ENCODE measurements around the gene GPC5.
"Not testable (repeated sequence)": the region's sequence is repeated elsewhere in the genome, so short reads cannot be mapped to it uniquely, and the experiment has no call there.

GPC5 gene

DNA sequence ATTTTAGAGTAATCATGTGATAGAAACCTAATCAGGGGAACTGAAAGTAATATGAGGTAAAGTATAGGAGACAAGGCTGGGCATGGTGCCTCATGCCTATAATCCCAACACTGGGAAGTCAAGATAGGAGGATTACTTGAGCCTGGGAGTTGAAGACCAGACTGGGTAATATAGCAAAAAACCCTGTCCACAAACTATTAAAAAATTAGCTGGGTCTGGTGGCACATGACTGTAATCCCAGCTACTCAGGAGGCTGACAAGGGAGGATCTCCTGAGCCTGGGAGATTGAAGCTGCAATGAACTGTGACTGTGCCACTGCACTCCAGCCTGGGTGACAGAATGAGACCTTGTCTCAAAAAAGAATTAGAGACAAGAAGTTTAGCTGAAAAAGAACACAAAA lies 469.9 kb downstream of the GPC5 start:
- H3K9me3 Mint-ChIP-seq: no peaks in the 10 kb centered on the region
- no peaks in the 10 kb centered on the region for H3K27me3 Mint-ChIP-seq
- H3K4me1 Mint-ChIP-seq: no peaks in the 10 kb centered on the region
- H3K4me3 Mint-ChIP-seq: no peak overlapping the region
- no peaks in the 10 kb centered on the region for H3K36me3 Mint-ChIP-seq
- no peak for DNase-seq
- CTCF ChIA-PET: no interaction called here
- no peak overlapping the region for H3K27ac Mint-ChIP-seq

GRCh38 chr13:91878491-91878890 lies 480.1 kb downstream of the GPC5 start:
- Mint-ChIP-seq H3K27ac (no peak overlapping the region), H3K27me3 (no peaks in the 10 kb centered on the region), H3K9me3 (no peaks in the 10 kb centered on the region), H3K36me3 (no peaks in the 10 kb centered on the region), H3K4me3 (no peak overlapping the region), H3K4me1 (no peaks in the 10 kb centered on the region)
- CTCF ChIA-PET: no interaction called here
- DNase-seq: no peak

DNA sequence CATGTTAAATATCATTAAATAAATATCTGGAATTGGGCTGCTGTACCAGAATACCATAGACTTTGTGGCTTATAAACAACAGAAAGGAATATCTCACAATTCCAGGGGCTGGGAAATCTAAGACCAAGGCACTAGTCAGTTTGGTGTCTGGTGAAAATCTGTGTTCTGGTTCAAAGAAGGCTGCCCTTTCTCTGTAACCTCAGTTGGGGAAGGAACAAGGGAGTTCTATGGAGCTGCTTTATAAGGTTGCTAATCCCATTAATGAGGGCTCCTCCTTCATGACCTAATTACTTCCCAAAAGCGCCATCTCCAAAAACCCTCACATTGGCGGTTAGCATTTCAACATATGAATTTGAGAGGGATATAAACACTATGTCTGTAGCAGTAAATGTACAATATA lies 480.9 kb downstream of the GPC5 start:
- Mint-ChIP-seq H3K36me3 (no peaks in the 10 kb centered on the region), H3K27ac (no peak overlapping the region), H3K4me1 (no peaks in the 10 kb centered on the region), H3K9me3 (peaks cover 2% of the 10 kb centered on the region), H3K27me3 (no peaks in the 10 kb centered on the region), H3K4me3 (no peak overlapping the region)
- no peak for DNase-seq
- CTCF ChIA-PET: no interaction called here

- Mint-ChIP-seq H3K27ac (no peak overlapping the region), H3K4me1 (no peaks in the 10 kb centered on the region), H3K4me3 (no peak overlapping the region), H3K27me3 (no peaks in the 10 kb centered on the region), H3K9me3 (peaks cover 6% of the 10 kb centered on the region), H3K36me3 (no peaks in the 10 kb centered on the region)
- DNase-seq: no peak
- CTCF ChIA-PET: no interaction called here
Observed at GRCh38 chr13:91882918-91883317, 484.5 kb downstream of the GPC5 start.

GRCh38 chr13:91889641-91890040 lies 491.2 kb downstream of the GPC5 start:
- Mint-ChIP-seq H3K4me1 (no peaks in the 10 kb centered on the region), H3K9me3 (peaks cover 7% of the 10 kb centered on the region), H3K36me3 (no peaks in the 10 kb centered on the region), H3K27ac (no peak overlapping the region), H3K4me3 (no peak overlapping the region), H3K27me3 (no peaks in the 10 kb centered on the region)
- no peak for DNase-seq
- CTCF ChIA-PET: no interaction called here

- CTCF ChIA-PET: no interaction called here
- no peak overlapping the region for H3K27ac Mint-ChIP-seq
- peaks cover 8% of the 10 kb centered on the region for H3K9me3 Mint-ChIP-seq
- H3K4me3 Mint-ChIP-seq: no peak overlapping the region
- no peak for DNase-seq
- no peaks in the 10 kb centered on the region for H3K36me3 Mint-ChIP-seq
- no peaks in the 10 kb centered on the region for H3K4me1 Mint-ChIP-seq
- H3K27me3 Mint-ChIP-seq: no peaks in the 10 kb centered on the region
Observed at GRCh38 chr13:91891141-91891540, 492.7 kb downstream of the GPC5 start.

DNA sequence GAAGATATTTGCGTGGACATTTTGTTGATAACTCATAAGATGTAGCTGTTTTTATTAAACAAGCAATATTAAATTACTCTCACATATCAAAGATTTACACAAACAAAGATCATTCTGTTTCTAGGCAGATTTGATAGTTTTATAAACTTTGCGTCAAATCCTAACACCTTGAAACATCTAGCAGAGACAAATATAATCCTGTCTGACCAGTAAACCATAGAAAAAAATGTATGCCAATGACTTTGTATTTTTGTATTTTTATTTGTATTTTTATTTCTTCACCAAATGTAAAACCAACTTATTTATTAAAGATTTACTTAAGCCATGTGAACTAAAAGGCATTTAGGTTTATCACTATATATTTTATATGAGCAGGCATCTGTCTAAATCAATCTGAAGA lies 494.6 kb downstream of the GPC5 start:
- no peaks in the 10 kb centered on the region for H3K27me3 Mint-ChIP-seq
- CTCF ChIA-PET: no interaction called here
- peaks cover 4% of the 10 kb centered on the region for H3K9me3 Mint-ChIP-seq
- no peaks in the 10 kb centered on the region for H3K36me3 Mint-ChIP-seq
- no peak overlapping the region for H3K4me3 Mint-ChIP-seq
- no peak overlapping the region for H3K27ac Mint-ChIP-seq
- H3K4me1 Mint-ChIP-seq: no peaks in the 10 kb centered on the region
- no peak for DNase-seq

DNA sequence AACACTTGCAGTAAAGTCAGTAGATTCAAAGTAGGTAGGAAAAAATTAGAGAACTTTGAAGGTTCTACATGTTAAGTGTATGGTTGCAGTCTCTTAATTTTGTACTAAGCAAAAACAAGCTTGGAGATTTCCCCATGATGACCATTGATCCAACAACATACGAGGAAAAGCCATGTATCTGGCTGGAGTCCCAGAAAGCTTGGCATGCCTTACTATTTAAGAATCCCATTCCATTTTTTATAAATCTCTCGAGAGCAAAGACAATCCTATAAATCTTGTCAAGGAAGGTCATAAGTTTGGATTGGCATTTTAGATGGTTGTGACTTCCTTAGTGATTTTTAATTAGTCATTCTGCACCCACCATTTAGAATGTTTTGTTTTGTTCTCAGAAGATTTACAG lies 495.9 kb downstream of the GPC5 start:
- H3K4me1 Mint-ChIP-seq: no peaks in the 10 kb centered on the region
- H3K27me3 Mint-ChIP-seq: no peaks in the 10 kb centered on the region
- H3K36me3 Mint-ChIP-seq: no peaks in the 10 kb centered on the region
- peaks cover 4% of the 10 kb centered on the region for H3K9me3 Mint-ChIP-seq
- DNase-seq: no peak
- H3K4me3 Mint-ChIP-seq: no peak overlapping the region
- CTCF ChIA-PET: no interaction called here
- H3K27ac Mint-ChIP-seq: no peak overlapping the region

DNA sequence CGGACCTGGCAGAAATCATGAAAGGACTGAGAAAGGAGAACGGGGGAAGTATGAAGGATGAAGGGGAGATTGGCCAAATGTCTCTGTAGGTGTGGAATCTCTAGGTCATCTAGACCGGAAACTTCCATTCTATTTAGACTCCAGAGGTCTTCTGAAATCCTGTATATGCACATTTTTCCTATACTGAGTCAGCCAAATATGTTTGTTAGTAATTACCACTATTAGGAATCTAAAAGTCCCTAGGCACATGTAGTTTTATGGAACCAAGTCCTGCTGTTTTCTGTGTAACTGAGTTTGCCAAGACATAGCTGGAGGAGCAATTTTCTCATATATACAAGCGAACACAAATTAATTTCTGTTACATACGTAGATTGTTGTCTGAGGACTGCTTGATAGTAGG lies 498.1 kb downstream of the GPC5 start:
- H3K27ac Mint-ChIP-seq: no peak overlapping the region
- CTCF ChIA-PET: no interaction called here
- no peaks in the 10 kb centered on the region for H3K27me3 Mint-ChIP-seq
- no peaks in the 10 kb centered on the region for H3K4me1 Mint-ChIP-seq
- no peaks in the 10 kb centered on the region for H3K36me3 Mint-ChIP-seq
- H3K4me3 Mint-ChIP-seq: no peak overlapping the region
- H3K9me3 Mint-ChIP-seq: peaks cover 4% of the 10 kb centered on the region
- DNase-seq: no peak

DNA sequence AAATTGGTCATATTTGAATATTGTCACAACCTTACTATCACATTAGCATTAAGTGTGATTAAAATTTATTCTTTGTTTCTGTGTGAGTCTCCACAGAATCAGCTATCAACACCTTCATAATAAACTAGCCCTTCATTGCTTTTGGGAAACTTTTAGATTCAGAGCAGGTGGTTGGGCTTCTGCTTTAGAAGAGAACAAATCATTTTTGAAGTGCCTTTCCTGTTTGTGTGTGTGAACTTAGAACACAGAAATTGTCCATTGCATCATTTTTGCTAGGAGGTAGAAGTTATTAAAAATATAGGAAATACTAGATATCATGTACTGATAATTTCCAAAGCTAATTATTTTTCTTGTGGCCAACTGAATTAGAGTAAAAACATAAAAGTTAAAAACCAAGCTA lies 500.6 kb downstream of the GPC5 start:
- not testable (repeated sequence) for H3K4me3 Mint-ChIP-seq

DNA sequence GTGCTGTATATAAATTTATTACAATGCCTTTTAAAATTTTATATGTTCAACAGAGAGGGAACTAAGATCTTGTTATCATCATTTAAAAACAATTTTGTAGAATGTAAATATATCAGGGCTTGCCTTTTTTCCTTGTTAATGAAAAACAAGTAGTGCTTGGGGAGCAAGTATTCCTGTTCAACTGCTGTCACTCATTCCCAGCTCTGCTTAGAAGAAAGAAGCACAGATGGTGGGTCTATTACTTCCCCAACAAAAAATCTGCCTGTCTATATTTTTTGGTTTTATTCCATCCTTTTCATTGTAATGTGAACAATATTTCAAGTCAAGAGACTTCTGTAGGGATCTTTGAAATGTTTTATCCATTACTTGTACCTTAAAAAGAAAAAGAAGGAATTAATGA lies 503.9 kb downstream of the GPC5 start:
- no peak for DNase-seq
- Mint-ChIP-seq H3K4me3 (no peak overlapping the region), H3K4me1 (no peaks in the 10 kb centered on the region), H3K27ac (no peak overlapping the region), H3K36me3 (no peaks in the 10 kb centered on the region), H3K9me3 (no peaks in the 10 kb centered on the region), H3K27me3 (no peaks in the 10 kb centered on the region)
- CTCF ChIA-PET: no interaction called here

More for the DNA sequence above, 500.6 kb downstream of the GPC5 start:
- H3K36me3 Mint-ChIP-seq, H3K9me3 Mint-ChIP-seq, H3K27ac Mint-ChIP-seq, H3K27me3 Mint-ChIP-seq, DNase-seq, H3K4me1 Mint-ChIP-seq, CTCF ChIA-PET: not testable (repeated sequence)

DNA sequence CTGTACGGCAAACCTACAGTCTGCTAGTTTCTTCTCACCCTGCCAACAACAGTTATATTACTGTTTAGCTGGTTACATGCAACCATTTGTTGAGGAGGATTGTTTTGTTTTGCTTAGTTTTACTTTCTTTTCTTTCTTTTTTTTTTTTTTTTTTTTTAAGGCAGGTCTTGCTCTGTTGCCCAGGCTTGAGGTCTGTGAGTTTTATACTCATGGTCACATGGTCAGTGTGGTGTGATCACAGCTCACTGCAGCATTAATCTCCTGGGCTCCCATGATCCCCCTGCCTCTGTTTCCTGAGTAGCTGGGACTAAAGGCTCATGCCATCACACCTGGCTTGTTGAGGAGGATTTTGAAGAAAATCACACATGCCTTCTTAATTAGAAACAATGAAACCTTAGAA lies 505.6 kb downstream of the GPC5 start:
- Mint-ChIP-seq H3K27me3 (no peaks in the 10 kb centered on the region), H3K4me1 (no peaks in the 10 kb centered on the region), H3K27ac (no peak overlapping the region), H3K4me3 (no peak overlapping the region), H3K36me3 (no peaks in the 10 kb centered on the region), H3K9me3 (no peaks in the 10 kb centered on the region)
- no peak for DNase-seq
- CTCF ChIA-PET: no interaction called here

DNA sequence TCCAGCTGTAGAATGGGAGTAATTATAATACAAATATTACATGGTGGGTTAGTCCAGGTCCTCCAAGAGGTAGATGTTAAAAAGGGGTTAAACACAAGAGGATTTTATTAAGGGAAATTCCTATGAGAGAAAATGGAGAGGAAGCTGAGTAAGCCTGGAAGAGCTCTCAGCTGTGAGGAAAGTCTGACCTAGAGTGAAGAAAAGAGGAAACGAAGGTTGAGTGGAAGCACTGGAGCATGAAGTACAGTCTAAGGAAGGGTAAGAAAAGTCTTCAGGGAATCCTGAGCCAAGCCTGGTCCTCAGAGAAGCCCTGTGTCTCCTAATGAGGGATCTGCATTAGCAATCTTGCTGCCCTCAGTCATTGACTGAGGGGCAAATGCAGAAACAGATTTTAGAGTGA lies 506.2 kb downstream of the GPC5 start:
- CTCF ChIA-PET: no interaction called here
- H3K9me3 Mint-ChIP-seq: no peaks in the 10 kb centered on the region
- no peak overlapping the region for H3K27ac Mint-ChIP-seq
- no peaks in the 10 kb centered on the region for H3K4me1 Mint-ChIP-seq
- H3K27me3 Mint-ChIP-seq: no peaks in the 10 kb centered on the region
- H3K4me3 Mint-ChIP-seq: no peak overlapping the region
- no peak for DNase-seq
- no peaks in the 10 kb centered on the region for H3K36me3 Mint-ChIP-seq

GRCh38 chr13:91907398-91907797 lies 509.0 kb downstream of the GPC5 start:
- Mint-ChIP-seq H3K27me3 (no peaks in the 10 kb centered on the region), H3K9me3 (no peaks in the 10 kb centered on the region), H3K4me3 (no peak overlapping the region), H3K27ac (no peak overlapping the region), H3K36me3 (no peaks in the 10 kb centered on the region), H3K4me1 (no peaks in the 10 kb centered on the region)
- CTCF ChIA-PET: no interaction called here
- no peak for DNase-seq

- Mint-ChIP-seq H3K9me3 (no peaks in the 10 kb centered on the region), H3K4me3 (no peak overlapping the region), H3K36me3 (no peaks in the 10 kb centered on the region), H3K4me1 (no peaks in the 10 kb centered on the region), H3K27me3 (no peaks in the 10 kb centered on the region), H3K27ac (no peak overlapping the region)
- DNase-seq: no peak
- CTCF ChIA-PET: no interaction called here
Observed at GRCh38 chr13:91909617-91910016, 511.2 kb downstream of the GPC5 start.

DNA sequence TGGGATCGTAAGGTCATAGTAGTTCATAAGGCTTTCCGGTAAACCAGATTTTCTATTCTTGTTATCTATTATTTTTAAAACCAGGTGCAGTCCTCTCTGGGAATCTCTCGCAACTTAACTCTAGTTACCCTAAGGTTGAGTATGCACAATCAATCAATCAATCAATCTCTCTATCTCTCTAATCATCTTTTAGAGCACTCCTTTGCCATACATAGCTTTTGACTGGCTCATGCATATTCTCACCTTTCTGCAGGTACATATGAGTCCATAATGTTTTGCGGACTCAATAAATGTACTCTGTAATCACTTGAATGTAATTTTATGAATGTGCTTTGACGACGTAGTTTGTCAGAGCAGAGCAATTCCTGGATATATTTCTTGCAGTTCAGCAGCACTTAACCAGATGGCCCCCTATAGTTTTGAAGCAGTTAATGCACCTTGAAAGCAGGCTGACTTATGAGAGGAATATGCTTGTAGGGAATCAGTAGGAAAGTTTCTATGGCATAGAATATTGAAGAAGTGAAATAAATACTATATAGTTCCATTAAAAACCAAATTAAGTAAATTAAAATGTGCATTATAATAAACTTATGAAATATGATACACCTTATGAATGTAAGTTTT lies 524.7 kb downstream of the GPC5 start:
- CTCF ChIA-PET: no interaction called here
- Mint-ChIP-seq H3K9me3 (no peaks in the 10 kb centered on the region), H3K27me3 (no peaks in the 10 kb centered on the region), H3K36me3 (no peaks in the 10 kb centered on the region), H3K4me3 (no peak overlapping the region), H3K4me1 (no peaks in the 10 kb centered on the region), H3K27ac (no peak overlapping the region)
- DNase-seq: no peak
